Peyer's patch (tissue), 4 donors: ENCODE results near the gene TTLL4.

Experiments used
- CTCF ChIP-seq, 6 experiments: fragments of 450-650 bp in 4 of 6; fragments of 200-600 bp in 2 of 6; sonication (generic) in 1 of 6; IDR thresholded peaks; one replicate each; pipeline ENCODE4 v1.5.1; 2017 to 2019; ENCODE audit warnings: antibody characterized with exemption in 6 of 6, mild to moderate bottlenecking in 3 of 6, moderate library complexity in 1 of 6
- POLR2A ChIP-seq, 2 donors: fragments of 450-650 bp; IDR thresholded peaks; one replicate each; pipeline ENCODE4 v1.5.1; 2017; ENCODE audit warnings: antibody characterized with exemption in 2 of 2, mild to moderate bottlenecking in 2 of 2, moderate library complexity in 2 of 2

DNA sequence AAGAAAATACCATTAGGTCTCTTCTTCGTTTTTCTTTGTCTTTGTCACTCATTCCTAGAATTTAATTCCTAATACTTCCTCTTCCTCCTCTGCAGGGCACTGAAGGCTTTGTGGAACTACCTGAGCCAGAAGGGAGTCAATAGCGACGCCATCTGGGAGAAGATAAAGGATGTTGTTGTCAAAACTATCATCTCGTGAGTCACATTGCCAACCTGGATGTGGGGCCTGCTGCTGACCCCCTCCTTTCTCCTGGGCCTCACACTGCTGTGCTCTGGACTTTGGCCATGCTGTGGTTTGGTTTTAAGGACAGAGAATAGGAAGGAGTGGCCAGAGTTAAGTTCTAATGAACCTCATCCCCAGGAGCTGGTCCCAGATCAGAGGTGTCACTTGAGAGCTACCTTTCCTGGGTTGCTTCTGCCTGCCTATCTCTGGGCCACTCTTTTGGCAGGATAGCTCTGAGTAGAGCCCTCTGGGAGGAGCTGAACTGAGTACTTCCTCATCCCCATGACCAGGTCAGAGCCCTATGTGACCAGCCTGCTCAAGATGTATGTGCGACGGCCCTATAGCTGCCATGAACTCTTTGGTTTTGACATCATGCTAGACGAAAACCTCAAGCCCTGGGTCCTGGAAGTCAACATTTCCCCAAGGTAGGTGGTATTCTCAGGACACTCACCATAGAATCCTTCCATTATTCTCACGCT lies 38.3 kb downstream of the TTLL4 start:
- TF ChIP-seq CTCF (IDR thresholded peaks at IDR 0.05) (peak in 1 of 6 experiments; percentile 28), POLR2A (IDR thresholded peaks at IDR 0.05) (no peak)
